ENCODE data around the gene XPC.

The XPC gene

DNA sequence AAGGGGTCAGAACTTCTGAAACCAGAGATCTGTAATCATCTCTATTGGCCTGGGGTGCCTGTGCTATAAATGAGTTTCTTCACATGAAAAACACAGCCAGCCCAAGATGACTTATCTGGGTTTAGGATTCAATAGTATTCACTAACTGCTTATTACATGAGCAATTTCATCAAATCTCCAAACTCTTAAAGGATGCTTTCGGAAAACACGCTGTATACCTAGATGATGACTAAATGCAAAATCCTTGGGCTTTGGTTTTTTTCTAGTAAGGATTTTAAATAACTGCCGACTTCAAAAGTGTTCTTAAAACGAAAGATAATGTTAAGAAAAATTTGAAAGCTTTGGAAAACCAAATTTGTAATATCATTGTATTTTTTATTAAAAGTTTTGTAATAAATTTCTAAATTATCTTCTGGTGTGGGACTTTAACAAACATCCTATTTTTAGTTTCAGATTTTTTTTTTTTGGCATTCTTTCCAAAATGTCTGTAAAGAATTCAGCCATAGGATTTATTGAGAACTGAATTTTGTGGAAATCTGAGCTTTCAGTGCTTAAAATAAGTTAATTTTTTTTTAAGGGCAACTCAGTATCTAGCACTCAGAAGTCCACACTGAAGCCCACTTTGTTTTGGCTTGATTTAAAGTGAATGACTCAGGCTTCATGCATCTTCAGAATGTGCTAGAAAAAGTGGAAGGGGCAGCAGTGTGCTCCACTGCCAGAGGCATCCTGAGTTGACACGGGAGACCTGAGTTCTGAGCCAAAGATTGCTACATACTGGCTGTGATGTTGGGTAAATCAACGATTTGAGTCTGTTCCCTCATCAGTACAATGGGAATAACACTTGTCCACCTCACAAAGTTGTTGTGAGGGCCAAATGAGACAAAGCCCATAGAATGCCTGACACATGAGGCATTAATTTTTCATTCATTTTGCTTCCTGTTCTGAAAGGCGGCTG is 34.9 kb downstream of the XPC start:
- Histone ChIP-seq H3K4me2 (ENCODE audit: low read length) (peak overlapping the region; percentile 65), H3K4me1 (ENCODE audit: low read length) (peaks cover 18% of the 10 kb centered on the region), H2AFZ (ENCODE audit: low read depth, low read length) (no peak overlapping the region), H4K20me1 (ENCODE audit: insufficient read depth, low read length) (peaks cover 7% of the 10 kb centered on the region), H3K79me2 (ENCODE audit: low read length) (no peaks in the 10 kb centered on the region), H3K36me3 (replicated peaks; ENCODE audit: low read depth, low read length) (peaks cover 64% of the 10 kb centered on the region), H3K9ac (ENCODE audit: low read length) (no peak overlapping the region), H3K9me3 (ENCODE audit: insufficient read depth, low read length) (no peaks in the 10 kb centered on the region), H3K27me3 (ENCODE audit: low read depth, low read length) (no peaks in the 10 kb centered on the region), H3K27ac (ENCODE audit: low read length) (peak overlapping the region; percentile 66), H3K4me3 (ENCODE audit: low read length) (no peak overlapping the region)
- TF ChIP-seq, protein P1, sequence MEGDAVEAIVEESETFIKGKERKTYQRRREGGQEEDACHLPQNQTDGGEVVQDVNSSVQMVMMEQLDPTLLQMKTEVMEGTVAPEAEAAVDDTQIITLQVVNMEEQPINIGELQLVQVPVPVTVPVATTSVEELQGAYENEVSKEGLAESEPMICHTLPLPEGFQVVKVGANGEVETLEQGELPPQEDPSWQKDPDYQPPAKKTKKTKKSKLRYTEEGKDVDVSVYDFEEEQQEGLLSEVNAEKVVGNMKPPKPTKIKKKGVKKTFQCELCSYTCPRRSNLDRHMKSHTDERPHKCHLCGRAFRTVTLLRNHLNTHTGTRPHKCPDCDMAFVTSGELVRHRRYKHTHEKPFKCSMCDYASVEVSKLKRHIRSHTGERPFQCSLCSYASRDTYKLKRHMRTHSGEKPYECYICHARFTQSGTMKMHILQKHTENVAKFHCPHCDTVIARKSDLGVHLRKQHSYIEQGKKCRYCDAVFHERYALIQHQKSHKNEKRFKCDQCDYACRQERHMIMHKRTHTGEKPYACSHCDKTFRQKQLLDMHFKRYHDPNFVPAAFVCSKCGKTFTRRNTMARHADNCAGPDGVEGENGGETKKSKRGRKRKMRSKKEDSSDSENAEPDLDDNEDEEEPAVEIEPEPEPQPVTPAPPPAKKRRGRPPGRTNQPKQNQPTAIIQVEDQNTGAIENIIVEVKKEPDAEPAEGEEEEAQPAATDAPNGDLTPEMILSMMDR (IDR thresholded peaks at IDR 0.05; ENCODE audit: low read depth, low read length): no peak
- TF ChIP-seq EZH2phosphoT487 (IDR thresholded peaks at IDR 0.05; ENCODE audit: low read depth): no peak

DNA sequence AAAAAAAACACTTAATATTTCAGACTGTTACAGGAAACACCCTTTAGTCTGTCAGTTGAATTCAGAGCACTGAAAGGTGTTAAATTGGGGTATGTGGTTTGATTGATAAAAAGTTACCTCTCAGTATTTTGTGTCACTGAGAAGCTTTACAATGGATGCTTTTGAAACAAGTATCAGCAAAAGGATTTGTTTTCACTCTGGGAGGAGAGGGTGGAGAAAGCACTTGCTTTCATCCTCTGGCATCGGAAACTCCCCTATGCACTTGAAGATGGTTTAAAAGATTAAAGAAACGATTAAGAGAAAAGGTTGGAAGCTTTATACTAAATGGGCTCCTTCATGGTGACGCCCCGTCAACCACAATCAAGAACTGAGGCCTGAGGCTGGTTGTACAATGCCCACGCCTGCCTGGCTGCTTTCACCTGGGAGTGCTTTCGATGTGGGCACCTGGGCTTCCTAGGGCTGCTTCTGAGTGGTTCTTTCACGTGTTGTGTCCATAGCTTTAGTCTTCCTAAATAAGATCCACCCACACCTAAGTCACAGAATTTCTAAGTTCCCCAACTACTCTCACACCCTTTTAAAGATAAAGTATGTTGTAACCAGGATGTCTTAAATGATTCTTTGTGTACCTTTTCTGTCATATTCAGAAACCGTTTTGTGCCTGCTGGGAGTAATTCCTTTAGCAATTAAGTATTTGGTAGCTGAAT is 35.7 kb downstream of the XPC start:
- Histone ChIP-seq H3K27ac (ENCODE audit: low read length) (no peak overlapping the region), H3K27me3 (ENCODE audit: low read depth, low read length) (no peaks in the 10 kb centered on the region), H3K4me3 (ENCODE audit: low read length) (no peak overlapping the region), H3K4me2 (ENCODE audit: low read length) (no peak overlapping the region), H3K79me2 (ENCODE audit: low read length) (no peaks in the 10 kb centered on the region), H3K9me3 (ENCODE audit: insufficient read depth, low read length) (no peaks in the 10 kb centered on the region), H3K36me3 (replicated peaks; ENCODE audit: low read depth, low read length) (peaks cover 67% of the 10 kb centered on the region), H2AFZ (ENCODE audit: low read depth, low read length) (no peak overlapping the region), H3K4me1 (ENCODE audit: low read length) (peaks cover 18% of the 10 kb centered on the region), H4K20me1 (ENCODE audit: insufficient read depth, low read length) (peaks cover 7% of the 10 kb centered on the region), H3K9ac (ENCODE audit: low read length) (no peak overlapping the region)
- no peak for TF ChIP-seq EZH2phosphoT487 (IDR thresholded peaks at IDR 0.05; ENCODE audit: low read depth)
- TF ChIP-seq, protein P1 (IDR thresholded peaks at IDR 0.05; ENCODE audit: low read depth, low read length): no peak

DNA sequence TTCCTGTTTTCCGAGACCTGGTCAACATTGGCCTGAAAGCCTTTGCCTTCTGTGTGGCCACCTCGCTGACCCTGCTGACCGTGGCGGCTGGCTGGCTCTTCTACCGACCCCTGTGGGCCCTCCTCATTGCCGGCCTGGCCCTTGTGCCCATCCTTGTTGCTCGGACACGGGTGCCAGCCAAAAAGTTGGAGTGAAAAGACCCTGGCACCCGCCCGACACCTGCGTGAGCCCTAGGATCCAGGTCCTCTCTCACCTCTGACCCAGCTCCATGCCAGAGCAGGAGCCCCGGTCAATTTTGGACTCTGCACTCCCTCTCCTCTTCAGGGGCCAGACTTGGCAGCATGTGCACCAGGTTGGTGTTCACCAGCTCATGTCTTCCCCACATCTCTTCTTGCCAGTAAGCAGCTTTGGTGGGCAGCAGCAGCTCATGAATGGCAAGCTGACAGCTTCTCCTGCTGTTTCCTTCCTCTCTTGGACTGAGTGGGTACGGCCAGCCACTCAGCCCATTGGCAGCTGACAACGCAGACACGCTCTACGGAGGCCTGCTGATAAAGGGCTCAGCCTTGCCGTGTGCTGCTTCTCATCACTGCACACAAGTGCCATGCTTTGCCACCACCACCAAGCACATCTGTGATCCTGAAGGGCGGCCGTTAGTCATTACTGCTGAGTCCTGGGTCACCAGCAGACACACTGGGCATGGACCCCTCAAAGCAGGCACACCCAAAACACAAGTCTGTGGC is 36.6 kb downstream of the XPC start:
- Histone ChIP-seq H4K20me1 (ENCODE audit: insufficient read depth, low read length) (peaks cover 7% of the 10 kb centered on the region), H3K27ac (ENCODE audit: low read length) (no peak overlapping the region), H3K4me3 (ENCODE audit: low read length) (no peak overlapping the region), H3K4me1 (ENCODE audit: low read length) (peaks cover 18% of the 10 kb centered on the region), H2AFZ (ENCODE audit: low read depth, low read length) (no peak overlapping the region), H3K79me2 (ENCODE audit: low read length) (no peaks in the 10 kb centered on the region), H3K36me3 (replicated peaks; ENCODE audit: low read depth, low read length) (peaks cover 66% of the 10 kb centered on the region), H3K9ac (ENCODE audit: low read length) (no peak overlapping the region), H3K4me2 (ENCODE audit: low read length) (no peak overlapping the region), H3K27me3 (ENCODE audit: low read depth, low read length) (no peaks in the 10 kb centered on the region), H3K9me3 (ENCODE audit: insufficient read depth, low read length) (no peaks in the 10 kb centered on the region)
- TF ChIP-seq EZH2phosphoT487 (IDR thresholded peaks at IDR 0.05; ENCODE audit: low read depth): no peak
- TF ChIP-seq, protein P1 (IDR thresholded peaks at IDR 0.05; ENCODE audit: low read depth, low read length): no peak

All from OCI-LY3 (cell line).